Measurements from ENCODE around the gene BMP10. TPM values are rescaled to one million over a fixed set of nuclear protein-coding genes. Genes with fewer than 3 reads are reported as not detected.

Gene BMP10
- total RNA-seq, 1 experiment from 2014 or later = not detected

- Histone ChIP-seq H4K20me1 (ENCODE audit: control insufficient read depth, insufficient read depth, insufficient read length) (no peaks in the 10 kb centered on the region), H2BK12ac (ENCODE audit: insufficient read length, low read depth, low read length) (no peak overlapping the region), H4K91ac (ENCODE audit: insufficient read length, low read depth, low read length) (no peak overlapping the region), H3K4ac (ENCODE audit: low read depth, low read length) (no peak overlapping the region), H3K14ac (ENCODE audit: insufficient read depth, low read length) (no peak overlapping the region), H3K27me3 (ENCODE audit: insufficient read depth, low read length) (no peaks in the 10 kb centered on the region), H3K9ac (ENCODE audit: extremely low read depth, insufficient read length, low read length) (no peak overlapping the region), H2BK15ac (ENCODE audit: low read depth, low read length) (no peak overlapping the region), H3K4me2 (ENCODE audit: insufficient read depth, insufficient read length, low read length) (no peak overlapping the region), H3K23me2 (ENCODE audit: insufficient read length, low read depth, low read length, poor library complexity, severe bottlenecking) (no peaks in the 10 kb centered on the region), H2AK5ac (ENCODE audit: insufficient read length, low read length) (no peak overlapping the region), H4K8ac (replicated peaks; ENCODE audit: insufficient read length, low read depth, low read length) (no peak overlapping the region), H3K9me3 (ENCODE audit: control insufficient read depth, low read depth, low read length) (no peaks in the 10 kb centered on the region), H2AFZ (ENCODE audit: low read length) (no peak overlapping the region), H3K23ac (ENCODE audit: insufficient read length, low read depth, low read length) (no peak overlapping the region), H4K5ac (ENCODE audit: insufficient read length, low read depth, low read length) (no peak overlapping the region), H3K4me1 (ENCODE audit: insufficient read depth, low read length) (no peaks in the 10 kb centered on the region; the same call in 1 of the 2 replicates), H3K27ac (ENCODE audit: insufficient read length, low read depth, low read length) (no peak overlapping the region), H2BK120ac (ENCODE audit: low read depth, low read length, poor library complexity, severe bottlenecking) (no peak overlapping the region), H3K18ac (ENCODE audit: insufficient read length, low read depth, low read length) (no peak overlapping the region), H3T11ph (ENCODE audit: low read length) (no peak overlapping the region), H2BK20ac (ENCODE audit: low read depth, low read length, poor library complexity, severe bottlenecking) (no peak overlapping the region), H3K79me2 (ENCODE audit: insufficient read depth, low read length) (no peaks in the 10 kb centered on the region), H3K79me1 (ENCODE audit: insufficient read depth, low read depth, low read length, poor library complexity, severe bottlenecking) (no peaks in the 10 kb centered on the region), H3K56ac (ENCODE audit: insufficient read length, low read depth, low read length) (no peak overlapping the region), H2BK5ac (ENCODE audit: insufficient read length, low read length) (no peak overlapping the region)
- Mint-ChIP-seq H3K27me3 (ENCODE audit: low read depth) (no peaks in the 10 kb centered on the region), H3K4me3 (no peak overlapping the region), H3K27ac (peak overlapping the region in 1 of 3 experiments; percentile 58; a peak in 1 of 7 replicates), H3K4me1 (peaks cover 6 to 12% of the 10 kb centered on the region in 2 experiments), H3K36me3 (ENCODE audit: insufficient read depth in 1 of 3, low read depth in 3 of 3) (no peaks in the 10 kb centered on the region), H3K9me3 (no peaks in the 10 kb centered on the region)
- DNase-seq = no peak
- TF ChIP-seq CTCF (conservative IDR thresholded peaks at IDR 0.05) = no peak
- WGBS (ENCODE audit: extremely low coverage, insufficient read length, low lambda C conversion rate) = no CpG with 5 or more reads among the region's 3 CpGs
These were observed 11.1 kb downstream of the BMP10 start for GRCh38 chr2:68860111-68860510.

All from H9 (cell line).